CD14-positive monocyte (primary cell): ENCODE measurements around the gene SLC12A7. TPM values are rescaled to one million over a fixed set of nuclear protein-coding genes. Genes with fewer than 3 reads are reported as not detected.

Experiments
- DNase-seq, 3 donors: peaks; one replicate each; pipeline ENCODE4 v3.0.0-alpha.2; 2011 to 2022
- H2AFZ ChIP-seq: 2 replicates; pipeline ENCODE4 v1.6.0; 2012; ENCODE audit warnings: mild to moderate bottlenecking, low read depth, low read length, inconsistent platforms; ENCODE audit not compliant: insufficient read depth, poor library complexity, severe bottlenecking
- H3K27ac ChIP-seq, 2 donors: 1 replicate in 1 of 2; 2 replicates in 1 of 2; pipeline ENCODE4 v1.5.1; 2012 to 2013; ENCODE audit warnings: low read length in 2 of 2, control low read depth in 1 of 2, inconsistent platforms in 1 of 2, low read depth in 1 of 2, mild to moderate bottlenecking in 1 of 2
- H3K27me3 ChIP-seq, 2 donors: one replicate each; pipeline versions ENCODE4 v1.6.0 to v1.6.1; 2011 to 2013; ENCODE audit warnings: low read length in 2 of 2; ENCODE audit not compliant: control insufficient read depth in 2 of 2, insufficient read depth in 2 of 2
- H3K36me3 ChIP-seq, 2 donors: replicated peaks in 1 of 2; 1 replicate in 1 of 2; 2 replicates in 1 of 2; pipeline versions ENCODE4 v1.5.1 to v1.6.1; 2012 to 2013; ENCODE audit warnings: low read length in 2 of 2, control low read depth in 1 of 2, inconsistent platforms in 1 of 2, mild to moderate bottlenecking in 1 of 2; ENCODE audit not compliant: insufficient read depth in 2 of 2, control insufficient read depth in 1 of 2
- H3K4me1 ChIP-seq, 2 donors: 1 replicate in 1 of 2; 2 replicates in 1 of 2; pipeline versions ENCODE4 v1.5.1 to v1.6.1; 2012 to 2013; ENCODE audit warnings: low read length in 2 of 2, control low read depth in 1 of 2, inconsistent platforms in 1 of 2, mild to moderate bottlenecking in 1 of 2, moderate library complexity in 1 of 2; ENCODE audit not compliant: insufficient read depth in 2 of 2, control insufficient read depth in 1 of 2
- H3K4me2 ChIP-seq: replicated peaks from 2 replicates; pipeline ENCODE3; 2012; ENCODE audit warnings: low read length, moderate library complexity, mild to moderate bottlenecking; ENCODE audit not compliant: poor library complexity, severe bottlenecking; ENCODE audit errors: extremely low read depth
- H3K4me3 ChIP-seq, 3 experiments: fragments of 200-600 bp in 1 of 3; sonication (generic) in 1 of 3; replicated peaks in 1 of 3; 1 replicate in 2 of 3; 2 replicates in 1 of 3; pipeline ENCODE4 v1.5.1; 2011 to 2013; ENCODE audit warnings: low read length in 3 of 3, mild to moderate bottlenecking in 3 of 3, control low read depth in 2 of 3, low read depth in 2 of 3, inconsistent platforms in 1 of 3, moderate library complexity in 1 of 3
- H3K79me2 ChIP-seq: 2 replicates; pipeline ENCODE4 v1.6.0; 2012; ENCODE audit warnings: mild to moderate bottlenecking, control low read depth, inconsistent platforms, low read length, moderate library complexity; ENCODE audit not compliant: insufficient read depth
- H3K9ac ChIP-seq: 2 replicates; pipeline ENCODE4 v1.6.0; 2017; ENCODE audit warnings: low read length, mild to moderate bottlenecking; ENCODE audit not compliant: insufficient read depth, poor library complexity, severe bottlenecking
- H3K9me3 ChIP-seq, 2 donors: replicated peaks in 1 of 2; 1 replicate in 1 of 2; 2 replicates in 1 of 2; pipeline versions ENCODE4 v1.5.1 to v1.6.1; 2012 to 2013; ENCODE audit warnings: low read length in 2 of 2, control low read depth in 1 of 2; ENCODE audit not compliant: control insufficient read depth in 1 of 2, insufficient read depth in 1 of 2
- H4K20me1 ChIP-seq: 2 replicates; pipeline ENCODE4 v1.6.0; 2012; ENCODE audit warnings: mild to moderate bottlenecking, low read length, control low read depth, moderate library complexity; ENCODE audit not compliant: insufficient read depth
- H3K27ac Mint-ChIP-seq, 7 donors: one replicate each; pipeline ENCODE4 v1.8.0; 2020; ENCODE audit warnings: mild to moderate bottlenecking in 7 of 7, mixed read lengths in 7 of 7, moderate library complexity in 6 of 7, inconsistent platforms in 2 of 7
- H3K27me3 Mint-ChIP-seq, 3 donors: one replicate each; pipeline ENCODE4 v1.8.0; 2021 to 2022; ENCODE audit warnings: low read depth in 3 of 3, mild to moderate bottlenecking in 3 of 3, mixed read lengths in 3 of 3, moderate library complexity in 3 of 3, inconsistent platforms in 1 of 3
- H3K36me3 Mint-ChIP-seq, 2 donors: one replicate each; pipeline ENCODE4 v1.8.0; 2020; ENCODE audit warnings: mixed read lengths in 2 of 2, inconsistent platforms in 1 of 2, mild to moderate bottlenecking in 1 of 2
- H3K4me1 Mint-ChIP-seq: one replicate; pipeline ENCODE4 v1.8.0; 2020; ENCODE audit warnings: mild to moderate bottlenecking, mixed read lengths
- H3K4me3 Mint-ChIP-seq, 2 donors: one replicate each; pipeline ENCODE4 v1.8.0; 2020; ENCODE audit warnings: mild to moderate bottlenecking in 2 of 2, mixed read lengths in 2 of 2, moderate library complexity in 1 of 2
- H3K9me3 Mint-ChIP-seq, 7 donors: one replicate each; pipeline ENCODE4 v1.8.0; 2020 to 2022; ENCODE audit warnings: mixed read lengths in 7 of 7, mild to moderate bottlenecking in 6 of 7, moderate library complexity in 6 of 7, inconsistent platforms in 2 of 7
- WGBS: methylation state at CpG from one replicate; pipeline ENCODE4 v1.1.5; 2013; ENCODE audit warnings: missing lambda C conversion rate; ENCODE audit not compliant: insufficient coverage; 5-methylcytosine and 5-hydroxymethylcytosine counted together
- intact Hi-C, 2 donors: fragments of 100-400 bp; cut with micrococcal nuclease; formaldehyde crosslinking; loops; one replicate each; pipeline versions ENCODE4 v1.15.0 to v1.15.1; 2023
- polyA plus RNA-seq, 3 donors: library from polyadenylated mRNA; depleted of rRNA in 1 of 3; unstranded in 2 of 3; stranded (reverse) in 1 of 3; fragments of 300-500 nt in 2 of 3; fragments of >200 nt in 1 of 3; fragmentation: Illumina TruSeq in 2 of 3; gene quantifications; 1 replicate in 2 of 3; 2 replicates in 1 of 3; pipeline ENCODE4 v1.2.3, GENCODE V29; 2012 to 2021
- TF ChIP-seq, protein P1 (sequence below): fragments of 200-600 bp; IDR thresholded peaks from one replicate; pipeline ENCODE4 v1.8.0; 2022; ENCODE audit warnings: antibody characterized with exemption, mild to moderate bottlenecking

The SLC12A7 gene
- polyA plus RNA-seq, 3 donors, result 8.2 to 31.2 (median 12.5) TPM

DNA sequence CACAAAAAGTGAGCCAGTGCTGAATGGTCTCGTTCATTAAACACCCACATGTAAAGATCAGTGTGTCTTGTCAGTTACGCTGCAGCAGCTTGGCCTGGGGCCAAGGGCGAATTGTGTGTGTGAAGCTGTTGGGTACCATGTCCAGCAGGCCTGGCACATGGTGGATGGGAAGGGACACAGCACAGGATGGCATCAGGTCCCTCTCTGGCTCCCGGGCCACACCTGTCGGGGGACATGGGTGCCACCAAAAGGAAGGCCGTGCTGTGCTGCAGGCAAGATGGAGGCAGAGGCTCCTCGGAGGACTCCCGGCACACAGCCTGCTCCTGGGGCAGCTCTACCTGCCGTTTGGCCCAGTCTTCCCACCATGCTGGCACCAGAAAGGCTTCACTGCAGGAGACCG is 71.3 kb downstream of the SLC12A7 start:
- no peak overlapping the region for H3K27ac Mint-ChIP-seq
- Histone ChIP-seq H3K27me3 (no peaks in the 10 kb centered on the region), H3K4me2 (no peak overlapping the region), H3K4me1 (no peaks in the 10 kb centered on the region), H3K9ac (no peak overlapping the region), H3K36me3 (no peaks in the 10 kb centered on the region), H3K9me3 (peaks cover 0 to 8% of the 10 kb centered on the region in 2 donors), H3K27ac (no peak overlapping the region), H3K79me2 (no peaks in the 10 kb centered on the region), H3K4me3 (no peak overlapping the region), H2AFZ (no peak overlapping the region), H4K20me1 (no peaks in the 10 kb centered on the region)
- DNase-seq, result no peak
- WGBS, result 96% methylated on average over 8 of the region's 10 CpGs
- H3K27me3 Mint-ChIP-seq, result peaks cover 0 to 4% (median 3%) of the 10 kb centered on the region in 3 donors
- peaks cover 4 to 37% (median 11%) of the 10 kb centered on the region in 7 donors for H3K9me3 Mint-ChIP-seq
- no peaks in the 10 kb centered on the region for H3K4me1 Mint-ChIP-seq
- H3K36me3 Mint-ChIP-seq, result no peaks in the 10 kb centered on the region
- intact Hi-C loops, result no loop called here
- no peak overlapping the region for H3K4me3 Mint-ChIP-seq
- TF ChIP-seq, protein P1, sequence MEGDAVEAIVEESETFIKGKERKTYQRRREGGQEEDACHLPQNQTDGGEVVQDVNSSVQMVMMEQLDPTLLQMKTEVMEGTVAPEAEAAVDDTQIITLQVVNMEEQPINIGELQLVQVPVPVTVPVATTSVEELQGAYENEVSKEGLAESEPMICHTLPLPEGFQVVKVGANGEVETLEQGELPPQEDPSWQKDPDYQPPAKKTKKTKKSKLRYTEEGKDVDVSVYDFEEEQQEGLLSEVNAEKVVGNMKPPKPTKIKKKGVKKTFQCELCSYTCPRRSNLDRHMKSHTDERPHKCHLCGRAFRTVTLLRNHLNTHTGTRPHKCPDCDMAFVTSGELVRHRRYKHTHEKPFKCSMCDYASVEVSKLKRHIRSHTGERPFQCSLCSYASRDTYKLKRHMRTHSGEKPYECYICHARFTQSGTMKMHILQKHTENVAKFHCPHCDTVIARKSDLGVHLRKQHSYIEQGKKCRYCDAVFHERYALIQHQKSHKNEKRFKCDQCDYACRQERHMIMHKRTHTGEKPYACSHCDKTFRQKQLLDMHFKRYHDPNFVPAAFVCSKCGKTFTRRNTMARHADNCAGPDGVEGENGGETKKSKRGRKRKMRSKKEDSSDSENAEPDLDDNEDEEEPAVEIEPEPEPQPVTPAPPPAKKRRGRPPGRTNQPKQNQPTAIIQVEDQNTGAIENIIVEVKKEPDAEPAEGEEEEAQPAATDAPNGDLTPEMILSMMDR, result no peak

DNA sequence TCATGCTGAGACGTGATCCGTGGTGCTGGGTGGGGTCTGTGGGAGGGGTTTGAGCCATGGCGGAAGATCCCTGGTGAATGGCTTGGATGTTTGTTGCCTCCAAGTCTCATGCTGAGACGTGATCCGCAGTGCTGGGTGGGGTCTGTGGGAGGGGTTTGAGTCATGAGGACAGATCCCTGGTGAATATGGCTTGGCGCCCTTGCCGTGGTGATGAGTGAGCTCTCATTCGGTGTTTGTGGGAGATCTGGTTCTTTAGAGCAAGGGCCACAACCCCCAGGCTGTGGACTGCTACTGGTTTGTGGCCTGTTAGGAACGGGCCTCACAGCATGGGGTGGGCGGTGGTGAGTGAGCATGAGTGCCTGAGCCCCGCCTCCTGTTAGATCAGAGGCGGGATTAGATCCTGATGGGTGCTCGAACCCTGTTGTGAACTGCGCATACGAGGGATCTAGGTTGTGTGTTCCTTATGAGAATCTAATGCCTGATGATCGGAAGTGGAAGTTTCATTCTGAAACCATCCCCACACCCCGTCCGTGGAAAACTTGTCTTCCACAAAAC is 72.1 kb downstream of the SLC12A7 start:
- Histone ChIP-seq H2AFZ (no peak overlapping the region), H4K20me1 (no peaks in the 10 kb centered on the region), H3K4me2 (no peak overlapping the region), H3K4me3 (no peak overlapping the region), H3K4me1 (no peaks in the 10 kb centered on the region), H3K27ac (no peak overlapping the region), H3K27me3 (no peaks in the 10 kb centered on the region), H3K79me2 (no peaks in the 10 kb centered on the region), H3K36me3 (no peaks in the 10 kb centered on the region), H3K9ac (no peak overlapping the region), H3K9me3 (peaks cover 0 to 2% of the 10 kb centered on the region in 2 donors)
- peaks cover under 1 to 3% (median 2%) of the 10 kb centered on the region in 3 donors for H3K27me3 Mint-ChIP-seq
- no peaks in the 10 kb centered on the region for H3K36me3 Mint-ChIP-seq
- WGBS, result 87% methylated on average over 8 of the region's 18 CpGs
- peaks cover 4 to 29% (median 10%) of the 10 kb centered on the region in 7 donors for H3K9me3 Mint-ChIP-seq
- TF ChIP-seq, protein P1, result no peak
- no peaks in the 10 kb centered on the region for H3K4me1 Mint-ChIP-seq
- no peak overlapping the region for H3K27ac Mint-ChIP-seq
- no peak overlapping the region for H3K4me3 Mint-ChIP-seq
- intact Hi-C loops, result no loop called here
- no peak for DNase-seq
